Lung (tissue), 12 donors: ENCODE results near the gene MFSD6L. TPM values are rescaled to one million over a fixed set of nuclear protein-coding genes. Genes with fewer than 3 reads are reported as not detected.

Experiments used
- ATAC-seq: fragments of 200-7000 bp; cut with Tn5 transposase; one replicate; pipeline ENCODE4 v1.9.1; 2020; ENCODE audit warnings: moderate number of reproducible peaks; ENCODE audit not compliant: insufficient read depth, low FRiP score
- DNase-seq, 3 donors: peaks; one replicate each; pipeline ENCODE4 v3.0.0-alpha.2; 2013 to 2017
- H3K27ac ChIP-seq, 2 donors: one replicate each; pipeline ENCODE4 v1.5.1; 2013; ENCODE audit warnings: mild to moderate bottlenecking in 2 of 2, moderate library complexity in 2 of 2, control low read depth in 1 of 2, inconsistent platforms in 1 of 2, low read depth in 1 of 2, low read length in 1 of 2
- H3K27me3 ChIP-seq, 3 donors: one replicate each; pipeline ENCODE4 v1.5.1; 2013; ENCODE audit warnings: low read length in 2 of 3; ENCODE audit not compliant: control insufficient read depth in 3 of 3, insufficient read depth in 3 of 3
- H3K36me3 ChIP-seq, 4 donors: one replicate each; pipeline ENCODE4 v1.5.1; 2013; ENCODE audit warnings: low read length in 4 of 4, mild to moderate bottlenecking in 1 of 4, moderate library complexity in 1 of 4; ENCODE audit not compliant: control insufficient read depth in 4 of 4, insufficient read depth in 4 of 4
- H3K4me1 ChIP-seq, 5 donors: one replicate each; pipeline ENCODE4 v1.5.1; 2013; ENCODE audit warnings: low read length in 5 of 5, mild to moderate bottlenecking in 2 of 5, moderate library complexity in 1 of 5; ENCODE audit not compliant: control insufficient read depth in 5 of 5, insufficient read depth in 5 of 5
- H3K4me3 ChIP-seq: one replicate; pipeline ENCODE4 v1.5.1; 2013; ENCODE audit warnings: mild to moderate bottlenecking, control low read depth, moderate library complexity
- H3K9ac ChIP-seq, 2 donors: one replicate each; pipeline ENCODE4 v1.5.1; 2013; ENCODE audit warnings: low read length in 2 of 2, control low read depth in 1 of 2; ENCODE audit not compliant: insufficient read depth in 1 of 2
- H3K9me3 ChIP-seq, 4 donors: one replicate each; pipeline ENCODE4 v1.5.1; 2013; ENCODE audit warnings: low read length in 3 of 4, mild to moderate bottlenecking in 1 of 4, moderate library complexity in 1 of 4; ENCODE audit not compliant: control insufficient read depth in 4 of 4, insufficient read depth in 3 of 4
- WGBS, 2 donors: extraction: QIAGEN DNeasy Blood & Tissue Kit; methylation state at CpG; one replicate each; pipeline ENCODE4 v1.1.7; 2013; 5-methylcytosine and 5-hydroxymethylcytosine counted together
- polyA plus RNA-seq, 2 donors: library from polyadenylated mRNA; stranded (reverse); fragments of 200-250 nt; gene quantifications; one replicate each; pipeline ENCODE4 v1.2.1, GENCODE V29; 2013
- total RNA-seq, 2 donors: library from RNA; depleted of rRNA in 1 of 2; stranded (reverse); fragments of >200 nt in 1 of 2; gene quantifications; one replicate each; pipeline ENCODE4 v1.2.1, GENCODE V29; 2014 to 2021
- TF ChIP-seq, protein P1 (sequence below): IDR thresholded peaks from 2 replicates; pipeline ENCODE4 v1.5.1; 2012; ENCODE audit warnings: mild to moderate bottlenecking; ENCODE audit errors: control extremely low read depth, extremely low read depth
- donor health status: control.
- donor health status: control.
- donor health status: Bipolar disorder and iron deficiency.
- donor health status: healthy.
- donor health status: DM: yes; HTN: yes; CAD: no.

Gene MFSD6L
- total and polyA plus RNA-seq, 4 donors: 0.68 to 2.1 (median 1.1) TPM

DNA sequence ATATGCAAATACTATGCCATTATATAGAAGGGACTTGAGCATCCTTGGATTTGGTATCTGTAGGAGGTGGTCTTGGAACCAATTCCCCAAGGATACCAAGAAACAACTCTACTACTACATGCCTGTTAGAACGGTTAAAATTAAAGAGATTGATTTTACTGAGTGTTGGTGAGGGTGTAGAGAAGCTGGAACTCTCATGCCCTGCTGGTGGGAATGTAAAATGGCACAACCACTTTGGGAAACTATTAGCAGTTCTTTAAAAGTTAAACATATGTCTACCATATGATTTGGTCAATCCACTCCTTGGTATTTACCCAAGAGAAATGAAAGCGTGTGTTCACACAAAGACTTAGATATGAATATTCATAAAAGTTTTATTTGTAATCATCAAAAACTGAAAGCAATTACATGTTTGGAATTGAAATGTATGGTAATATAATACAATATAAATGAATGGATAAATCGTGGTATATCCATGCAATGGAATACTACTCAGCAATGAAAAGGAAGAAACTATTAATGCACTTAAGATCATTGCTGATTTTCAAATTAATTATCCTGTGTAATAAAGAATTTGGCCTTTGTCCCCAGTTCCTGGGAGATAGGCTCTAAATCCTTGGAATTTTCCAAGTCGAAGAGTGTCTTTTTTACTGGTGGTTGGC is 7.8 kb downstream of the MFSD6L start:
- ATAC-seq (no peak), DNase-seq (no peak)
- no peak overlapping the region for H3K4me3 ChIP-seq
- no peak overlapping the region for H3K9ac ChIP-seq
- no peaks in the 10 kb centered on the region for H3K4me1 ChIP-seq
- H3K27me3 ChIP-seq: peaks cover 0 to 14% (median 2%) of the 10 kb centered on the region in 3 donors
- peaks cover 0 to 8% (median 3%) of the 10 kb centered on the region in 4 donors for H3K9me3 ChIP-seq
- no peaks in the 10 kb centered on the region for H3K36me3 ChIP-seq
- H3K27ac ChIP-seq: no peak overlapping the region
- TF ChIP-seq, protein P1, sequence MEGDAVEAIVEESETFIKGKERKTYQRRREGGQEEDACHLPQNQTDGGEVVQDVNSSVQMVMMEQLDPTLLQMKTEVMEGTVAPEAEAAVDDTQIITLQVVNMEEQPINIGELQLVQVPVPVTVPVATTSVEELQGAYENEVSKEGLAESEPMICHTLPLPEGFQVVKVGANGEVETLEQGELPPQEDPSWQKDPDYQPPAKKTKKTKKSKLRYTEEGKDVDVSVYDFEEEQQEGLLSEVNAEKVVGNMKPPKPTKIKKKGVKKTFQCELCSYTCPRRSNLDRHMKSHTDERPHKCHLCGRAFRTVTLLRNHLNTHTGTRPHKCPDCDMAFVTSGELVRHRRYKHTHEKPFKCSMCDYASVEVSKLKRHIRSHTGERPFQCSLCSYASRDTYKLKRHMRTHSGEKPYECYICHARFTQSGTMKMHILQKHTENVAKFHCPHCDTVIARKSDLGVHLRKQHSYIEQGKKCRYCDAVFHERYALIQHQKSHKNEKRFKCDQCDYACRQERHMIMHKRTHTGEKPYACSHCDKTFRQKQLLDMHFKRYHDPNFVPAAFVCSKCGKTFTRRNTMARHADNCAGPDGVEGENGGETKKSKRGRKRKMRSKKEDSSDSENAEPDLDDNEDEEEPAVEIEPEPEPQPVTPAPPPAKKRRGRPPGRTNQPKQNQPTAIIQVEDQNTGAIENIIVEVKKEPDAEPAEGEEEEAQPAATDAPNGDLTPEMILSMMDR: no peak
- WGBS, 2 donors: 86 to 90% methylated on average over 4 of the region's 4 CpGs

DNA sequence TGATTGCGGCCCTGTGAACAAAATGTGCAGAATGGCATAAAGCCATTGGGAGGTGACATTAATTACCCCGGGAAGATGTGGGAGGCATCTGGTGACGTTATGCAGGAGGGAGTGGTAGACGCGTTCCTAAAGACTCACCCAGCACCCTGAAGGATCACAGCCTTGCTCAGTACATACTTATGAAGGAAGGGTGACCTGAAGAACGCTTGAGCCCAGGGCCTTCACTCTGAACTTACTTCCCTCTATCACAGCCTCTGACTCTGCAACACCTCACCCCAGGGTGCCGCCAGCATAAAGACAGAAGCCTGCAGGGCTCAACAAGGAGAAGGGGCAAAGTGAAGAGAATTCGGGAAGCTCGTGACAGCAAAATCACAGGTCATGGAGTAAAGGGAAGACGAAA is 9.4 kb downstream of the MFSD6L start:
- H3K4me3 ChIP-seq: no peak overlapping the region
- 55 to 66% methylated on average over 10 of the region's 10 CpGs for WGBS, 2 donors
- peaks cover 0 to 2% (median 0%) of the 10 kb centered on the region in 5 donors for H3K4me1 ChIP-seq
- peaks cover 0 to 20% (median 0%) of the 10 kb centered on the region in 3 donors for H3K27me3 ChIP-seq
- no peak overlapping the region for H3K27ac ChIP-seq
- H3K9me3 ChIP-seq: peaks cover 0 to 8% (median 3%) of the 10 kb centered on the region in 4 donors
- no peaks in the 10 kb centered on the region for H3K36me3 ChIP-seq
- TF ChIP-seq, protein P1: no peak
- peak; percentile 36 for ATAC-seq
- no peak overlapping the region for H3K9ac ChIP-seq
- DNase-seq: no peak

DNA sequence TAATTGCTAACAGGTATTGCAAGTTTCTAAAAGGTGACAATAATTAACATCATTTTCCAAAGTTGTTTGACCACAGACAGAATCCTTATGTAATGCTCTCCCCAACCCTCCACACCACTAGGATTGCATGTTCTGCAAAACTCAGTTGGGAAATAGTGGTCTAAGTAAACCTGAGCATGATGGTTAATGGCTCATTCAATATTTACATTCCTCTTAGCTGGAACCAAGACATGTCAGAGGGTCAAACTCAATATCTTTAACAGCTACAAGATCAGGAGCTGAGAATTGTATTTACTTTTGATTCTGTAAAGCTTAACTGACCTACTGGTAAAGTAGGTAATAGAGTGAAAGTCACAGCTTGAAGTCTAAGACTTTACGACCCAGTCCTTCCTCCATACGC is 10.2 kb downstream of the MFSD6L start:
- 69 to 86% methylated on average over 2 of the region's 2 CpGs for WGBS, 2 donors
- no peak overlapping the region for H3K27ac ChIP-seq
- H3K9ac ChIP-seq: no peak overlapping the region
- H3K9me3 ChIP-seq: peaks cover 0 to 8% (median 3%) of the 10 kb centered on the region in 4 donors
- H3K36me3 ChIP-seq: no peaks in the 10 kb centered on the region
- no peak for ATAC-seq
- H3K4me3 ChIP-seq: no peak overlapping the region
- peak in 2 of 3 donors; percentile 9 to 41 for DNase-seq
- TF ChIP-seq, protein P1: no peak
- H3K27me3 ChIP-seq: peaks cover 0 to 23% (median 2%) of the 10 kb centered on the region in 3 donors
- H3K4me1 ChIP-seq: peaks cover 0 to 2% (median 0%) of the 10 kb centered on the region in 5 donors
